Midbrain (tissue), 1 donor: ENCODE data around the gene PRRC2B.
"Not testable (repeated sequence)": the region's sequence is repeated elsewhere in the genome, so short reads cannot be mapped to it uniquely, and the experiment has no call there.

ENCODE experiments used
- DNase-seq: peaks from one replicate; lab custom pipeline; 2025; lab: John Stamatoyannopoulos, UW

The PRRC2B gene

DNA sequence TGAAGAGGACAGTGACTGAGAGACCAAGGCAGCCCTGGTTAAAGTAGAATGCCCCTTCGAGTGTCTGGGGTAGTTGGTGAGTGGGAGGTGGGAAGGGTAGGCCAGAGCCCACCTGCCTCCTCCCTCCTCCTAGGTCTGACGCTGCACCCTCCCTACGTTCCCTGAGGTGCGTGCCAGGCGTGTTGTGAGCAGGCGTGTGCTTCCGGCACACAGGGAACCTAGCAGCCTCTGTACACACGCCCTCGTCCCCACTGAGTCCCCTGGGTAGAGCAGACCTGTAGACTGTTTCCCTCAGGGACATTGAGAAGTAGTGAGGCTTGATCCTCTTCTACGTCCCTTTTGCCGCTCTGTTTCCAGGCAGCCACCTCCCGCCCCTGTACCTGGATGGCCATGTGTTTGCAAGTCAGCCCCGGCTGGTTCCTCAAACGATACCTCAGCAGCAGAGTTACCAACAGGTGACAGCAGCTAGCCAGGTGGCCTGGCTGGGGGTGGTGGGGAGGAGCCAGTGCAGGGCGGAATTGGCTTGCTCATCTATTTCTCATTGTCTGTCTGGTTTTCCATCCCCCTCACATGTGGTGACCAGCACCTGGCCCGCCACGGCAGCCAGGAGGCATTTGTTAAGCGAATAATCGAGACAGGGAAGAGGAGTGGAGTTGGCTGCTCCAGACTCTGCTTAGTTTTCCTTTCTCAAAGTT lies 92.0 kb downstream of the PRRC2B start:
- DNase-seq: no peak

DNA sequence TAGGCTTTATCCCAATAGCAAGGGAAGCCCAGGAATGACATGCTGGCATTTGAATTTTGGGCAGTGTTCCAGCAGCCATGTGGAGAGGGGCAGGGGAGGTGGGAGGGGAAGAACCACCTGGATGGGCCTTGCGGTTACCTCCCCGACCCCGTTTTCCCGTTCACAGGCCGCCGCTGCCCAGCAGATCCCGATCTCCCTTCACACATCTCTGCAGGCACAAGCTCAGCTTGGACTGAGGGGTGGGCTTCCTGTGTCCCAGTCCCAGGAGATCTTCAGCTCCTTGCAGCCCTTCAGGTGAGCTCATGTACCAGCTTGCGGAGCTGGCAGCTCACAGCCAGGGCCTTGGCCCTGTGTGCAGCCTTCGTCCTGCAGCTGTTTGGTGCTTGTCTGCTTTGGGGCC lies 93.1 kb downstream of the PRRC2B start:
- no peak for DNase-seq

GRCh38 chr9:131487621-131488031 lies 93.7 kb downstream of the PRRC2B start:
- no peak for DNase-seq

- no peak for DNase-seq
Measured at GRCh38 chr9:131490514-131490913, 96.6 kb downstream of the PRRC2B start.

DNA sequence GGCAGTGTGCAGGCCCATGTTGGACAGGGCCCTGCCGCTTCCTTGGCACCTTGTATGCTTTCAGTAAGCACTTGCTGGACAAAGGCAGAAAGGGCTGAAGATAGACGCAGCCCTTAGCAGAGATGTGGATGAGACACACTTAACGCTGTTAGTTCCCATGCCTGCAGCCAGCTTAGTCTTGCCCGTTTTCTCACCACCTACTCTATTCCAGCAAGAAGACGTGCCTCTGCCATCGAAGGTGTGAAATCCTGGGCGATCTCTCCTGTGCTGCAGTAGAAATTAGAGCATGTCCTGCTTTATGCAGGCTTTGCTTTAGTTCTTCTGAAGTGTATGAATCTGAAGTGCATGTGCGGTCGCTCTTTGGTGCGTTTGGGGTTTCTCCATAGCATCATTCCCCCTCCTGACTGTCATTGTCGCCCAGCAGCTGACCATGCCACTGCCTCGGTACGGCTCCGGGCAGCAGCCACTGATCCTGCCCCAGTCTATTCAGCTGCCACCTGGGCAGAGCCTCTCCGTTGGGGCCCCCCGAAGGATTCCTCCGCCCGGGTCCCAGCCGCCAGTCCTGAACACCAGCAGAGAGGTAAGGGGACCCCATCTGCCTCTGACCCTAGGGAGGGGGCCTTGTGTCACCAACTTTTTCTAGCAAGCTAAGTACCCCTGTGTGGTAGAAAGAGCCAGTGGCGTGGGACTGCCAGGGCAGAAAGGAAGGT lies 97.3 kb downstream of the PRRC2B start:
- no peak for DNase-seq

DNA sequence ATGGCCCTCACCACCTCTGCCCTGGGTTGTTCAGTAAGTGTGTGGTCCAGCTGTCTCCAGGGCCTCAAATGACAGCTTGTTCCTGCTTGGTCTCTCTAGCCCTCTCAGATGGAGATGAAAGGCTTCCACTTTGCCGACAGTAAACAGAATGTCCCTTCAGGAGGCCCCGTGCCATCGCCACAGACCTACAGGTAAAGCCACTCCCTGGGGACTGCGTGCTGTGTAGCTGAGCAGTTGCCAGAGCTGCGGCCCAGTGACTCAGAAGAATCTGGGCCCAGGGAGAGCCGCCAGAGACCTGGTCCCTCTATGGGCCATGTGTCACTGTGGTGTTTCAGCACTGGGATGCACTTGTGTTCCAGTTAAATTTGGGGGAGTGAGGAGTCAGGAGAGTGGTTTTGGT lies 98.2 kb downstream of the PRRC2B start:
- DNase-seq: no peak

GRCh38 chr9:131494296-131494870 lies 100.5 kb downstream of the PRRC2B start:
- no peak for DNase-seq

DNA sequence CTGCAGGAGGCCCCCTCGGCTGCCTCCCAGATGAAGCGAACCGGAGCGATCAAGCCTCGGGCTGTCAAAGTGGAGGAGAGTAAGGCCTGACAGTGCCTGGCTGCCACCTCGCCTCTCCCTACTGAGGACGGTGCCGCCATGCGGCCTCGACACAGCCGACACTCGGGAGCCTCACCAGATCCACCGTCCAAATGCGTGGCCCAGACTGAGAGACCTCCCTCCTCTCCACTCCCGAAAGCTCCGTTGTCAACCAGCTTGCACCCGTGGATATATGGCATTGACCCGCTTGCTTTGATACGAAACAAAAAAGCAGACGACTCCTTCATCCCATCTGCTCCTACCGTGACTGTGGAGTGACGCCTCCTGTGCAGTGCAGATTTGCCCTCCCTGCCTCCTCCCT lies 101.9 kb downstream of the PRRC2B start:
- DNase-seq: no peak

GRCh38 chr9:131496844-131497405 lies 103.0 kb downstream of the PRRC2B start:
- no peak for DNase-seq

DNA sequence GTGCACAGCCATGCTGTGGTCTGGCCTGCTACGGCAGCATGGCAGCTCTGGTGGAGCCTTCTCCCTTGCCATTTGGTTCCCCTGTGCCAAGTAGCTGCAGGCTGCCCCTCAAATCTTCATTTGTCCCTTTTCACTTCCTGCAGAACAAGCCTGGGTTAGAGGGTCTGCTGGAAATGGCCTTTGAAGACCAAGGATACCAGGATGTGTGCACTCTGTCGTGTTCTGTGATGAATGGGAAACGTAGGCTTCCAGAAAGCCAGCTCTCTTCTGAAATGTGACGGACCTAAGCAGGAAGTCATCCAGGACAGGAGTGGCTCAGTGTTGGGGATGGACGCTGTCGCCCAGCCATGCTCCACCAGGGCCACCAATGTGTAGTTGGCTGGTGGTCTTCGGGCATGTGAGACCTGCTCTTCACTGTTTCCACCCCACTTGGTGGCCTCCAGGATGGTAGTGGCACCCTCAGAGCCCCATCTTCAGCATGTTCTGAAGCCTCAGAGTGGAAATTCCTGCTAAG lies 105.4 kb downstream of the PRRC2B start:
- DNase-seq: no peak

DNA sequence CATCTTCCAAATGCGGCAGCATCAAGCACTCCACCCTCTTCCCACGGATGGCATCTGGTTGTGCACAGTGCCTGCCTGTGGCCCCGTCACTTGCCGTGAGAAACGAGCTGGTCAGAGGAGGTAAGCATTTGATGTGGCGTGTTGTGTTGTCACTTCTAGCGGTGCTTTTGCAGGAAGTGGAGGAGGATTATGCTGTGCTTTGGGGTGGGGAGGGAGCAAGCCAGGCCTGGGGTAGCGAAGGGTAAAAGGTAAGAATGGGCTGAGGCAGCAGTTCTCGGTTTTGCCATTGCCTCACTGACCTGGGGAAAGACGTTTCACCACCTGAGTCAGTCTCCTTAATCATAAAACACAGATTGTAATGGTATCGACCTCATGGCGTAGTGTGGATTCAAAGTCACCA lies 106.5 kb downstream of the PRRC2B start:
- no peak for DNase-seq

DNA sequence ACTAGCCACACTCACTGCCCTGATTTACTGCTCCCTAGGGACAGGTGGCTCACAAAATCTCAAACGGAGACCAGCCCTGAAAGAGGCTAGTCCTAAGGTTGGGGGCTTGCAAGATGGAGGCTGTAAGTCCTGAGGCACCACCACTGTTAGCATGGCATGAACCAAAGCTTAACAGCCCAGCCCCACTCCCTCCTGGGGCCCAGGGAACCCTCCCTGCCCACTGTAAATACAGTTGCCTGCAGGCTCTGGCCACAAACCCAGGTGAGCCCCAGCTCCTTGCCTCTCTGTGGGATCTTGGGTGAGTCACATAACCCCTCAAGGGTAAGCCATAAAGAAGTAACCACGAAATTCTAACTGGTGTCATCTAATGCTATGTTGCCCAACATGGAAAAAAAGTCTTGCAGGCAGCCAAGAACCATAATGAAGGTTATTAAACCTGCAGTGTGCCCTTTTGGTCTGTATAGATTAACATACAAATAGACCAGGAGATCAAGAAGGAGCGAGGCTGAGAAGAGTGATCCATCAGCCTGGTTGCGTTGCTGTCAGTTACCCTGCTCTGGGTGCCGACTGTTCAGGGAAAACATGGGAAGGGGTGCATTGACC lies 107.2 kb downstream of the PRRC2B start:
- DNase-seq: no peak

- DNase-seq: peak; percentile 89
Measured at GRCh38 chr9:131502781-131503625, 109.1 kb downstream of the PRRC2B start, which contains the start of gene POMT1. Gene POMT1 (plus strand): TSS chr9:131502918. CDS start chr9:131504219, 1,301 bp downstream.

- DNase-seq: no peak
Measured at GRCh38 chr9:131503626-131504465, 110.0 kb downstream of the PRRC2B start.

- no peak for DNase-seq
Measured at GRCh38 chr9:131505012-131505411, 111.1 kb downstream of the PRRC2B start.

GRCh38 chr9:131511416-131511815 lies 117.5 kb downstream of the PRRC2B start:
- no peak for DNase-seq

GRCh38 chr9:131511880-131512279 lies 118.0 kb downstream of the PRRC2B start:
- DNase-seq: no peak

- DNase-seq: no peak
Measured at GRCh38 chr9:131513177-131513576, 119.3 kb downstream of the PRRC2B start.

DNA sequence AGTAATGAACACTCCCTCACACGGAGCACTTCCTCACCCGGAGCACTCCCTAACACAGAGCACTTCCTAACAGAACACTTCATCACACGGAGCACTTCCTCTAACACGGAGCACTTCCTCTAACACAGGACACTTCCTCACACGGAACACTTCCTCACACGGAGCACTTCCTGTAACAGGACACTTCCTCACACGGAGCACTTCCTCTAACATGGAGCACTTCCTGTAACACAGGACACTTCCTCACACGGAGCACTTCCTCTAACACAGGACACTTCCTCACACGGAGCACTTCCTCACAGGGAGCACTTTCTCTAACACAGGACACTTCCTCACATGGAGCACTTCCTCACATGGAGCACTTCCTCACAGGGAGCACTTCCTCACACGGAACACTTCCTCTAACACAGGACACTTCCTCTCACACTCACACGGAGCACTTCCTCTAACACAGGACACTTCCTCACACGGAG lies 121.7 kb downstream of the PRRC2B start:
- DNase-seq: not testable (repeated sequence)

- no peak for DNase-seq
Measured at GRCh38 chr9:131516100-131516499, 122.2 kb downstream of the PRRC2B start.
